Measurements from ENCODE around the gene CRAT.

The CRAT gene

GRCh38 chr9:129108805-129109536, 1.6 kb downstream of the CRAT start:
- DNase-seq: no peak

GRCh38 chr9:129108083-129108804, 2.3 kb downstream of the CRAT start:
- DNase-seq: no peak

- DNase-seq: no peak
These were observed 2.9 kb downstream of the CRAT start for GRCh38 chr9:129107651-129108050.

- DNase-seq: no peak
These were observed 4.5 kb downstream of the CRAT start for GRCh38 chr9:129105857-129106694.

GRCh38 chr9:129104051-129104450, 6.5 kb downstream of the CRAT start:
- DNase-seq: no peak

GRCh38 chr9:129103595-129103965, 7.0 kb downstream of the CRAT start:
- no peak for DNase-seq

- peak; percentile 56 for DNase-seq
These were observed 7.6 kb downstream of the CRAT start for GRCh38 chr9:129102791-129103594.

GRCh38 chr9:129102095-129102525, 8.5 kb downstream of the CRAT start:
- no peak for DNase-seq

GRCh38 chr9:129101279-129101678, 9.3 kb downstream of the CRAT start:
- DNase-seq: no peak

GRCh38 chr9:129100383-129101169, 10.0 kb downstream of the CRAT start:
- DNase-seq: no peak

- no peak for DNase-seq
These were observed 12.3 kb downstream of the CRAT start for GRCh38 chr9:129098328-129098727.

GRCh38 chr9:129097671-129098306, 12.8 kb downstream of the CRAT start:
- no peak for DNase-seq

- no peak for DNase-seq
These were observed 14.7 kb downstream of the CRAT start for GRCh38 chr9:129095908-129096307.

GRCh38 chr9:129095170-129095667, 15.4 kb downstream of the CRAT start:
- DNase-seq: no peak

- no peak for DNase-seq
These were observed 16.0 kb downstream of the CRAT start for GRCh38 chr9:129094387-129095169.

GRCh38 chr9:129093602-129094386, 16.8 kb downstream of the CRAT start:
- no peak for DNase-seq

- no peak for DNase-seq
These were observed 21.3 kb downstream of the CRAT start for GRCh38 chr9:129089246-129089645.

- DNase-seq: no peak
These were observed 26.5 kb downstream of the CRAT start for GRCh38 chr9:129084087-129084486.

GRCh38 chr9:129081388-129081904, 29.1 kb downstream of the CRAT start:
- DNase-seq: peak; percentile 56

Data from HCEC 1CT (cell line).